Measurements from ENCODE around the gene BMP2.

- TF ChIP-seq POLR2A (IDR thresholded peaks at IDR 0.05; ENCODE audit: low read length) = no peak
- TF ChIP-seq GATA1 (IDR thresholded peaks at IDR 0.05; ENCODE audit: low read depth, low read length) = no peak
Observed at GRCh38 chr20:6792789-6793188, 25.3 kb downstream of the BMP2 start.

Measured in erythroblast (primary cell).